Stimulated activated CD4-positive, alpha-beta T cell treated with anti-CD3 and anti-CD28 coated beads, Interleukin-4, amount 100 ng/mL, for 4 hours (primary cell): ENCODE results near the gene GMNN.

ENCODE experiments used
- DNase-seq, 2 experiments: peaks; one replicate each; pipeline ENCODE4 v3.0.0-alpha.2; 2020

The GMNN gene

DNA sequence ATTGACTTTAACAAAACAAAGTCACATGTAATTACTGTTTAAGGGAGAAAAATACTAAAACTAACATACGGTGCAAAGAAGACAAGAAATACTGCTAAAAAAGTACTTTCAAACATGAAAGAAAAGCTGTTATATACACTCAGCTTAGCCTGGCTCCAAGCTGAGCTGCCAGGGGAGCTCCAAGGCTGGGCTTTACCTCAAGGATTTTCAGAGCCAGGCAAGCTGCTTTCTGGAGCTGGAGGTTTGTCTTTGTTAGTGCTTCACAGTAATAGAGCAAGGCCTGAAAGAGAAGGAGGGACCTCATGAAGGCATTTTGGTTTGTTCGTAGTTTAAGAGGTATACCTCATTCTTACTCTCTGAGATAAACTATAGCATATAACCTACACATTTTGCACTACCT is 43.6 kb downstream of the GMNN start:
- DNase-seq, result no peak

GRCh38 chr6:24821860-24822444 is 47.2 kb downstream of the GMNN start:
- no peak for DNase-seq

DNA sequence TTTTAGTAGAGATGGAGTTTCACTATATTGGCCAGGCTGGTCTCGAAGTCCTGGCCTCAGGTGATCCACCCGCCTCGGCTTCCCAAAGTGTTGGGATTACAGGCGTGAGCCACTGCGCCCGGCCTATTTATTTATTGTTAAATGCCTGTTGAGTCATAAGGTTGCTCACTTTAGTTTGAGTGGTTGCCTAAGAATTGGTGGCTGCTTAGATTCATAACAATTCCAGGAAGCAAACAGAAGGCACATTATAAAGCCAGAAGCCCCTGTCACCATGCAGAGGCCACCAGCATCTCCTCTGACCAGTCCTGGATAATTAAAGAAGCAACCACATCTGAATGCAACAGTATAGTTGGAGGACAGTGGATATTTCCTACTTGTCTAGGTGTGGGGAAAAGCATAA is 48.0 kb downstream of the GMNN start:
- no peak for DNase-seq

- DNase-seq, result no peak
Measured at GRCh38 chr6:24823185-24823584, 48.4 kb downstream of the GMNN start.

GRCh38 chr6:24824142-24824938 is 49.6 kb downstream of the GMNN start:
- no peak for DNase-seq

DNA sequence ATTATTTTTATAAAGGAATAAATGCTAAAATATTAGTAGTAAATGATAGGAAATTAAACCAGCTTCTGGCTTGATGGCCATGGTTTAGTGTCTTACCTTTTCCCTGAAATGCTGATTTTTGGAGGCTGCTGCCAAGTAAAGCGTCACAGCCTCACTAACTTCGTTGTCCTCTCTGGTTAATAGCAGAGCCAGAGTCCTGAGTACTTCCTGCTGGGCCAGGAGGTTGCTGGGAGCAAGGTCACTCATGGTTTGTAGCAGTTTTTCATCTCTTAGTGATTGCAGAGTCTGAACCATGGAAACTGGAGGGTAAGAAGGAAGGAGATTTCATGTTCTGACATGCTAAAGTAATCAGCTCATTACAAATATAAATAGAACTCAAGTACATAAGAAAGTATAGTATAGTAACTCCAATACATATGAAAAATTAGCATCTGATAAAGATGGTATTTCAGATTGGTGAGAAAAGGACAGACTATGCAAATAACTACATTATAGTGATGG is 50.4 kb downstream of the GMNN start:
- DNase-seq, result no peak

DNA sequence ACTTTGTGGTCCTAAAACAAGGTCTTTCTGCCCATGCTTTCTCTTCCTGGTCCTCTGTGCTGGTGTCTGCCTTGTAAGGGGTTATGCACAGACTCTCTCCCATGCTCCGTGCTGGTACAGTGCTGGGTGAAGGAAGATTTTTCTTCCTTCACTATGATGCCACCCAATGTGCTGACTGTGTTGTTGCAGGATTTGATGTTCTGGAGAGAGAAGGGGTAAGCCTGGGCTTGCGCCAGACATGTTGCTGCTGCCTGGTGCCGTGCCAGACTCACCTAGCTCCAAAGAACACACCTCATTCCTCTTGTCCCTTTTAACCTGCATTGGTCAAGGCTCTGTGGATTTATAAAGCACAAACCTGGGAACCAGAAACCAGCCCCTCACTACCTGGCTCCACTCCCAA is 52.4 kb downstream of the GMNN start:
- no peak for DNase-seq

DNA sequence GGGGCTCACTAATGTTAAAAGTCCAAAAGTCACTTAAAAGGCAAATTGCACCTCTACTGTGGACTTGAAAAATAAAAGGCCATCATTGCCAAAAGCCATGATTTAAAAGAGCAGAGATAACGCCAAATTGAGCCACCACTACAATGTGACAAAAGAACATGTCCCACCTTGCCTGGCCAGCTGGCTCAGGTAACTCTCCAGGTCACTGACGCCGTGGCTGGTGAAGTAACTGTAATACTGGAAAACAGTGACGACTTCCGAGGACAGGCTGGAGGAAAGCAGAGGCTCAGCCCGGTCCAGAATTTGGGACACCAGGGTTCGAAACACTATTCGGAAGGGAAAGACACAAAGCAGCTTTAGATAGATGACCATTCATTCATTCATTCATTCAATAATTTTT is 53.2 kb downstream of the GMNN start:
- no peak for DNase-seq

GRCh38 chr6:24829657-24830056 is 54.9 kb downstream of the GMNN start:
- no peak for DNase-seq

- no peak for DNase-seq
Measured at GRCh38 chr6:24831771-24832716, 57.3 kb downstream of the GMNN start.

- no peak for DNase-seq
Measured at GRCh38 chr6:24832794-24833193, 58.1 kb downstream of the GMNN start.

GRCh38 chr6:24833711-24834386 is 59.1 kb downstream of the GMNN start:
- DNase-seq, result no peak
